ENCODE measurements around the gene IL19.

- TF ChIP-seq POLR2A (IDR thresholded peaks at IDR 0.05) (no peak), CTCF (IDR thresholded peaks at IDR 0.05) (no peak)
Measured at GRCh38 chr1:206850401-206850800, 79.8 kb downstream of the IL19 start.

Measured in Peyer's patch (tissue), 4 donors.